GM19468 (cell line): ENCODE data around the gene CEACAM3.
"Not testable (repeated sequence)": the region's sequence is repeated elsewhere in the genome, so short reads cannot be mapped to it uniquely, and the experiment has no call there.

Source experiments
- ATAC-seq: cut with Tn5 transposase; IDR thresholded peaks from one replicate; pipeline ENCODE4 v1.9.1; 2021; ENCODE audit warnings: mild to moderate bottlenecking, moderate library complexity, moderate number of reproducible peaks; ENCODE audit not compliant: unreplicated experiment; ENCODE audit errors: extremely low read depth

The CEACAM3 gene

GRCh38 chr19:41796362-41796761 lies at the start of gene CEACAM3:
Gene CEACAM3 (plus strand): TSS chr19:41796587. CDS start chr19:41796678, 91 bp downstream.
- no peak for ATAC-seq

- ATAC-seq: no peak
Observed at GRCh38 chr19:41746593-41747227, 49.7 kb upstream of the CEACAM3 start.

- ATAC-seq: no peak
Observed at GRCh38 chr19:41748012-41748411, 48.4 kb upstream of the CEACAM3 start.

- ATAC-seq: not testable (repeated sequence)
Observed at GRCh38 chr19:41750248-41751134, 45.9 kb upstream of the CEACAM3 start.

GRCh38 chr19:41753159-41753558 lies 43.2 kb upstream of the CEACAM3 start:
- ATAC-seq: no peak

GRCh38 chr19:41753936-41754529 lies 42.4 kb upstream of the CEACAM3 start:
- ATAC-seq: no peak

- no peak for ATAC-seq
Observed at GRCh38 chr19:41755328-41755913, 41.0 kb upstream of the CEACAM3 start, which contains the start of gene CEACAM6. Gene CEACAM6 (plus strand): TSS chr19:41755530. CDS start chr19:41755639, 109 bp downstream.

GRCh38 chr19:41758846-41759245 lies 37.5 kb upstream of the CEACAM3 start:
- no peak for ATAC-seq

GRCh38 chr19:41767115-41767514 lies 29.3 kb upstream of the CEACAM3 start:
- no peak for ATAC-seq

GRCh38 chr19:41768105-41768504 lies 28.3 kb upstream of the CEACAM3 start:
- not testable (repeated sequence) for ATAC-seq

GRCh38 chr19:41769608-41770007 lies 26.8 kb upstream of the CEACAM3 start:
- ATAC-seq: no peak

- no peak for ATAC-seq
Observed at GRCh38 chr19:41771410-41771809, 25.0 kb upstream of the CEACAM3 start.

- ATAC-seq: no peak
Observed at GRCh38 chr19:41774515-41774980, 21.8 kb upstream of the CEACAM3 start.

- ATAC-seq: no peak
Observed at GRCh38 chr19:41776700-41777099, 19.7 kb upstream of the CEACAM3 start.

- no peak for ATAC-seq
Observed at GRCh38 chr19:41783612-41784011, 12.8 kb upstream of the CEACAM3 start.

- no peak for ATAC-seq
Observed at GRCh38 chr19:41784312-41784711, 12.1 kb upstream of the CEACAM3 start.

- ATAC-seq: no peak
Observed at GRCh38 chr19:41784743-41785142, 11.6 kb upstream of the CEACAM3 start.

GRCh38 chr19:41785653-41786052 lies 10.7 kb upstream of the CEACAM3 start:
- no peak for ATAC-seq

GRCh38 chr19:41787055-41787454 lies 9.3 kb upstream of the CEACAM3 start:
- ATAC-seq: no peak

- ATAC-seq: not testable (repeated sequence)
Observed at GRCh38 chr19:41788518-41788917, 7.9 kb upstream of the CEACAM3 start.
